VCaP (cell line): ENCODE results near the gene PBXIP1.

Experiments
- H3K27ac ChIP-seq: fragments of 450-650 bp; 2 replicates; pipeline ENCODE4 v1.5.1; 2017
- TF ChIP-seq, protein P1 (sequence below): fragments of 450-650 bp; conservative IDR thresholded peaks from 2 replicates; pipeline ENCODE4 v1.5.1; 2017; ENCODE audit warnings: mild to moderate bottlenecking, moderate library complexity

The PBXIP1 gene

GRCh38 chr1:154940651-154941194 is 15.2 kb downstream of the PBXIP1 start:
- TF ChIP-seq, protein P1, sequence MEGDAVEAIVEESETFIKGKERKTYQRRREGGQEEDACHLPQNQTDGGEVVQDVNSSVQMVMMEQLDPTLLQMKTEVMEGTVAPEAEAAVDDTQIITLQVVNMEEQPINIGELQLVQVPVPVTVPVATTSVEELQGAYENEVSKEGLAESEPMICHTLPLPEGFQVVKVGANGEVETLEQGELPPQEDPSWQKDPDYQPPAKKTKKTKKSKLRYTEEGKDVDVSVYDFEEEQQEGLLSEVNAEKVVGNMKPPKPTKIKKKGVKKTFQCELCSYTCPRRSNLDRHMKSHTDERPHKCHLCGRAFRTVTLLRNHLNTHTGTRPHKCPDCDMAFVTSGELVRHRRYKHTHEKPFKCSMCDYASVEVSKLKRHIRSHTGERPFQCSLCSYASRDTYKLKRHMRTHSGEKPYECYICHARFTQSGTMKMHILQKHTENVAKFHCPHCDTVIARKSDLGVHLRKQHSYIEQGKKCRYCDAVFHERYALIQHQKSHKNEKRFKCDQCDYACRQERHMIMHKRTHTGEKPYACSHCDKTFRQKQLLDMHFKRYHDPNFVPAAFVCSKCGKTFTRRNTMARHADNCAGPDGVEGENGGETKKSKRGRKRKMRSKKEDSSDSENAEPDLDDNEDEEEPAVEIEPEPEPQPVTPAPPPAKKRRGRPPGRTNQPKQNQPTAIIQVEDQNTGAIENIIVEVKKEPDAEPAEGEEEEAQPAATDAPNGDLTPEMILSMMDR = no peak
- no peak overlapping the region; the same call in 1 of the 2 replicates for H3K27ac ChIP-seq

DNA sequence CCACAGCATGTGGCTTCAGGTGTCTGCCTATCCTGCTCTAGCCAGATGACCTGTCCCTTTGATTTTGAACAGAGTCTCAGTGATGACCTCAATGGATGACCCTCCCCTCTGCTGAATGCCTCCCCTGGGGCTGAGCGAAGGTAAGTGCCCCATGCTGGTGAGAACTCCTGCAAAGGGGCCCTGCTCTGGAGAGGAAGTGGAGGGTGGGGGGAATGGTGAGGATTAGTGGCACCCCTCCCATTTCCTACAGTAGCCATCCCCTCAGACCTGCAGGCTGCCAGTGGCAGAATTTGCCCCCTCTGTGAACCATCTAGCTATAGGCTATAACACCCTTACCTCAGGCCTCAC is 15.7 kb downstream of the PBXIP1 start:
- H3K27ac ChIP-seq = peak overlapping the region; percentile 100; the same call in 1 of the 2 replicates
- TF ChIP-seq, protein P1 = no peak

- TF ChIP-seq, protein P1 = no peak
- H3K27ac ChIP-seq = peak overlapping the region; percentile 100
These were observed 17.1 kb downstream of the PBXIP1 start for GRCh38 chr1:154938604-154939399.

- TF ChIP-seq, protein P1 = no peak
- H3K27ac ChIP-seq = peak overlapping the region; percentile 100
These were observed 17.9 kb downstream of the PBXIP1 start for GRCh38 chr1:154937988-154938386.

- peak overlapping the region; percentile 100 for H3K27ac ChIP-seq
- TF ChIP-seq, protein P1 = peak; percentile 66
These were observed 18.6 kb downstream of the PBXIP1 start for GRCh38 chr1:154937085-154937987.

- TF ChIP-seq, protein P1 = peak; percentile 85
- H3K27ac ChIP-seq = peak within 1 kb of the TSS; percentile 100
These were observed 19.3 kb downstream of the PBXIP1 start, which contains the start of gene PMVK for GRCh38 chr1:154936555-154937084. PMVK (minus strand) TSS chr1:154936719; CDS start chr1:154936685, 34 bp downstream.
